GM18499 (cell line): ENCODE measurements around the gene NMBR.
A peak's percentile ranks its signal among the peaks of the same experiment; 100 is the strongest.
"Not testable (repeated sequence)": the region's sequence is repeated elsewhere in the genome, so short reads cannot be mapped to it uniquely, and the experiment has no call there.

ENCODE experiments used
- ATAC-seq: cut with Tn5 transposase; IDR thresholded peaks from one replicate; pipeline ENCODE4 v1.9.1; 2021; ENCODE audit warnings: moderate number of reproducible peaks; ENCODE audit not compliant: insufficient read depth, unreplicated experiment

The NMBR gene

DNA sequence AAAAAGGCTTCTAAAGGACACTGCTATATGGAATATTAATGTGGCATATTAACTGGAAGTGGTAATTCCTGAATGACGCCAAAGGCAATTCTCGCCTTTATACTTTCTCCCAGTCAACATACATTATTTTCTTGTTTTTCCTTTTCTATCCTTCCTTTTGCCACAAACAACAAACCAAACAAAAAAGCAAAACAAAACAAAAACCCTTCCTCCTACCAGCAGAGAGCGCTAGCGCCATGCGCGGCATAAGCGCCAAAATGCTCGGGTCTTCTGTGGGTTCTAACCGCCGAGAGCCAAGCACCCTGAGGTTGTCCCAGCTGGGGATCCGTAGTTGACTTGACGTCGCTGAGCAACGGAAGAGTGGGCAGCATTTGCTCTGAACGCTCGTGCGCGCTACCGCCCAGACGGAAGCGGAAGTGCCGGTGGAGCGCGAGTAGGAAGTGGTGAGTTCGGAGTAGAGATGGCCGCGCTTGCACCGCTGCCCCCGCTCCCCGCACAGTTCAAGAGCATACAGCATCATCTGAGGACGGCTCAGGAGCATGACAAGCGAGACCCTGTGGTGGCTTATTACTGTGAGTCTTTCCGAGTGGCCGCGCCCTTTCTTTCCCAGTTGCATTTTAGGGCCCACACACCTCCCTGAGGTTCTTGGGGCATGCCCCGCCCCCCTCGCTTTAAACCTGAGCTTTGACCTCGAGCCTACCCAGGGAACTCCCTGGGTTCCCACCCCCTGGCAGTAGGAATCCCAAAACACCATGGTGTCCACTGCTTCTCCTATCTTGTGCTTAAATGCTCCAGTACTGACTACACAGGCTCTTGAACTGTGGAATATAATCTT is at the start of gene NMBR, which contains the start of gene VTA1:
NMBR (minus strand) TSS at position 295 of the 835 bp plus-strand sequence. CDS start 58,464 bp downstream, outside the sequence.
VTA1 (plus strand) TSS at position 436 of the 835 bp plus-strand sequence; CDS start at position 461, 25 bp downstream.
- peak; percentile 94 for ATAC-seq

GRCh38 chr6:142195862-142196541 is 49.1 kb upstream of the NMBR start:
- ATAC-seq = no peak

GRCh38 chr6:142193621-142194020 is 46.7 kb upstream of the NMBR start:
- ATAC-seq = no peak

GRCh38 chr6:142192343-142192742 is 45.4 kb upstream of the NMBR start:
- ATAC-seq = no peak

DNA sequence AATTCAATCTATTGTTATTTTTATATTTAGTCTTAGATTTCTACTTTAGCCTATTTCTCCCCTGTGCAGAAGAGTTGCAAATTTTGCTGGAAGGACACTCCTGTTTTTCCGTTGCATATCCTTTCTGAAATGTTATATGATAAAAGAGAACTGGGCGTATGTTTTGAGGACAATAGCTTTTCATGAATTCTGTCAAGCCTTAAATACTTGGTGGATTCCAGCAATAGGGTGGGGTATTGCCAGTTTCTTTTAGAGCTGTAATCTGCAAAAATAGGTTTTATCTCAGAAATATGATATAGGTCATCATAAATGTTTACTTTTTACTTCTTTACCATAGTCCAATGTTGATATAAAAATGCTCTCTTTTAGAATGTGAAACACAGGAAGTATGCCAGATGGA is 42.1 kb upstream of the NMBR start:
- ATAC-seq = no peak

GRCh38 chr6:142188341-142188740 is 41.4 kb upstream of the NMBR start:
- ATAC-seq = not testable (repeated sequence)

- ATAC-seq = no peak
Measured at GRCh38 chr6:142187209-142187608, 40.3 kb upstream of the NMBR start.

GRCh38 chr6:142185641-142186040 is 38.7 kb upstream of the NMBR start:
- ATAC-seq = no peak

- no peak for ATAC-seq
Measured at GRCh38 chr6:142184307-142184706, 37.4 kb upstream of the NMBR start.

DNA sequence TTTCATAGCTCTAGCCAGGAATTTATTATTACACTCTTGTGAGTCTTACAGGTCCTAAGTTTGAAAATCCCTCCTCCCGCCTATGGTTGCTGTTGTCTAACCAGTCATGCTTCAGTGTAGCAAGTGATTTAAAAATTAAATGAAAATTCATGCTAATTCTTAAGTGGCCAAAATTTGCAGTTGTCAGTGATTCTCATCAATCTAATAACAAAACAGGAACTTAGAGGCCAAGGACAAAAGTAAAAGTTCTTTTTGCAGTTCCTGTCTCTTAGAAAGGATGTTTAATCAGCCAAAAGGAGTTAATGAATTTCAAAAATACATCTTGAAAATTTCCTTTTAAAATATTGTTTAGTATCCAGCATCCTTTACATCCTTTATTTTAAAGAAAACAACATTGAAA is 36.4 kb upstream of the NMBR start:
- ATAC-seq = no peak

DNA sequence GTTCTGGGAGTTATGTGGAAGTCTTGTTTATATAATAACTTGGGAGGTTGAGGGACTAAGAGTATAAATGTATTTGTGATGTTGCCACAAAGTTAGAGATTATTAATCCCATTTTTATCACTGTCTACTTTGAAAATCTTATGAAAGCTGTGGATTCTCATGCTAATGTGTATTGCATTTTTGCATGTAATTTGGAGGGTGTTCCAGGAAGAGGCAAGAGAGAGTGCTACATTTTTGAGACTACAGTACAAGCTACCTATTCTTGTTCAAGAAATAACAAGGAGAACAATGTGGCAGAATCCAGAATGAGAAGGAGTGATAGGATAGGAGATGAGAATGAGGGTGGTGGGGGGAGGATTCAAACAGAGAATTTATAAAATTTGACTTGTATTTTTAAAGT is 35.1 kb upstream of the NMBR start:
- ATAC-seq = no peak

DNA sequence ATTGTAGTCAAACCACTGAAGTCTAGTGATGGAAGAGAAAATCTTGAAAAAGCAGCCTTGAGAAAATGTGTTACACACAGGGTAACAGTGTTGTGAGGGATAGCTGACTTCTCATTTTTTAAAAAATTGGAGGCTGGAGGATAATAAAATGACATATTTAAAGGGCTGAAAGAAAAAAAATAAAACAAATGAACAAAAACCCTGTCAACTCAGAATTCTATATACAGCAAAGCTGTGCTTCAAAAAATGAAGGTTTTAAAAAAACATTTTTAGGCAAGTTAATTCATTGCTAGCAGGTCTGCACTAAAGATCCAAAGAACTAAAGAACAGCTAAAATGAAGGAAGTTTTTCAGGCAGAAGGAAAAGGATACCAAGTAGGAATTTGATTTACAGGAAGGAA is 31.2 kb upstream of the NMBR start:
- ATAC-seq = no peak

DNA sequence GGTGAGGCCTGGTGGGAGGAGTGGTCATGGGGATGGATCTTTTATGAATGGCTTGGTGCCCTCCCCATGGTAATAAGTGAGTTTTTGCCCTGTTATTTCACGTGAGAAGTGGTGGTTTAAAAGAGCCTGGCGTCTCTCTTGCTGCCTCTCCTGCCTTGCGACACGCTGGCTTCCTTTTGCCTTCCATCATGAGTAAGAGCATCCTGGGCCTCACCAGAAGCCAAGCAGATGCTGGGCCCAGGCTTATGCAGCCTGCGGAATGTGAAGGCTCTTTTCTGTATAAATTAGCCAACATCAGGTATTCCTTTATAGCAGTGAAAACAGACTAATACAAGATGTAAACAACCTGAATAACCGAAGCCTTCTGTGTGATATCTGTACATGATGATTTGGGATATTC is 27.8 kb upstream of the NMBR start:
- ATAC-seq = no peak

DNA sequence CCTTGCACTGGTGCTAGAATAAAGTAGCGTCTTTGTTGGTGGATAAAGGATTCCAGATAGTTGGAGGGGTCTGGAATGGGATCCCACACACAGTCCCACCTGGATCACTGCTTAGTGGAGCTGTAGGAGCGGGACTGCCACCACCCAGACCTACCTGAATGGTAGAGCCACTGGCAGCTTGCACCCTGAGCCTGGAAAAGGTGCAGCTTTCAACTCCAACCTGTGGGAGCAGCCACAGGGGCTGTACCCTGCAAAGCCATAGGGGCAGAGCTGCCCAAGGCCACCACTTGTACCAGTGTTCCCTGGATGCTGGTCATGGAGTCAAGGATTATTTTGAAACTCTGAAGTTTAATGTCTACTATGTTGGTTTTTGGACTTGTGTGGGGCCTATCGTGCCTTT is 27.1 kb upstream of the NMBR start:
- ATAC-seq = no peak

GRCh38 chr6:142172758-142173157 is 25.8 kb upstream of the NMBR start:
- no peak for ATAC-seq

DNA sequence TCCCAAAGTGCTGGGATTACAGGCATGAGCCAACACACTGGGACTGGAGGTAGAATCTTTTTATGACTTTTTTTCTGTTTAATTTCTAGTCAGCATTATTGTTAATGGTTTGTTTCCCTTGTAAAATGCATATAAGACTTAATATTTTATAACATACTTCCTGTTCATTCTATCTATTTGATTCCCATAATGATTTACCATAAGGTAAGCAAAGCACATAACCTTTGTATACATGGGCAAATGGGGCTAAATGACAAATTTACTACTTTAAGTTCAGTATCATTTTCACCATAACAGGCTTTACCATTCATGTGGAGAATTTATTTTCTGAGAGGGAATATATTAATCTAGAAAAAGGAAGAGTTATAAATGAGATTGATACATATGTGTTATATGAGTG is 24.4 kb upstream of the NMBR start:
- ATAC-seq = no peak

- ATAC-seq = no peak
Measured at GRCh38 chr6:142167486-142167885, 20.6 kb upstream of the NMBR start.

- no peak for ATAC-seq
Measured at GRCh38 chr6:142167071-142167470, 20.1 kb upstream of the NMBR start.

DNA sequence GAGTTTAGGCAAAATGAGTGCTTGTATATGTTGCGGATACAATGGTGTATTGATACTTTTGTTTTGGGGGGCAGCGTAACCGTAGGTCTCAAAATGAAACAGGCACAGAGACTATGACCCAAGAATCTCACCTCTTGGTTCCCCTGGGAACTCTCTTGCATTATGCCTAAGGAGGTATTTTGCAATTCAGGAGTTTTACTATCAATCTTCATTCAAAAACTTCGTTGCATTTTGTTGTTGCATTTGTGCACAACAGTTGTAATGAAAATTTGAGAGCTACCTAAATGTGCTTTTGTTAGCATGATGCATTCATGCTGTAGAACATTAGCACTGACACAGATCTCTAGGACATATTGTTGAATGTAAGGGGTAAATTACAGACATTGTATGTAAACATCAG is 18.3 kb upstream of the NMBR start:
- no peak for ATAC-seq

DNA sequence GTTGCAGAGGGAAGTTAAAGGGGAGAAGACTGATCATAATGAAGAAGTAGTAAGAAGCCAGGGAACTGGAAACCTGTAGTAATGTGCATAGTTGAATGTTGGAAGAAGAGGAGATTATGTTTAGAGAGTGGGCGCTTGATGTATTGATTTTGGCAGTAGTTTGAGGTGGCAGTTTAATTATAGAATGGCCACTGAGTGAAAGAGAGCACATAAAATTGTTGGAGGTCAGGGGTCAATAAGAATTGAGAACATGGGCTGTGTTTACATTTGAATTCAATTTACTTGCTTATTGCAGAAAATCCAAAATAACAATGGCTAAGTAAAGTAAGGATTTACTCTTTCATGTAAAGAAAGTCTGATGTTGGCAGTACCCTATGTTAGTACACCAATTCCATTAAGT is 15.9 kb upstream of the NMBR start:
- ATAC-seq = no peak

DNA sequence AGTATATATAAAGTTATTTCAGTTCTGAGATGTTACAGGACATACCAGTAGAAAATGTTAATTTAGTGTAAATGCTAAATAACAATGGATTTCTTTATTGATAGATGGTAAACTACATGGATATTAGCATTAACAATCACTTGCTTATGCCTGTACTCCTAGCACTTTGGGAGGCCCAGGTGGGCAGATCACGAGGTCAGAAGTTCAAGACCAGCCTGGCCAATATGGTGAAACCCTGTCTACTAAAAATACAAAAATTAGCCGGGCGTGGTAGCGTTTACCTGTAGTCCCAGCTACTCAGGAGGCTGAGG is 9.8 kb upstream of the NMBR start:
- ATAC-seq = not testable (repeated sequence)
